Astrocyte of the hippocampus (primary cell): ENCODE data around the gene HDAC3.

Experiments
- DNase-seq: peaks from one replicate; pipeline ENCODE4 v3.0.0; 2011; ENCODE audit warnings: low read depth, low spot score

HDAC3 gene

DNA sequence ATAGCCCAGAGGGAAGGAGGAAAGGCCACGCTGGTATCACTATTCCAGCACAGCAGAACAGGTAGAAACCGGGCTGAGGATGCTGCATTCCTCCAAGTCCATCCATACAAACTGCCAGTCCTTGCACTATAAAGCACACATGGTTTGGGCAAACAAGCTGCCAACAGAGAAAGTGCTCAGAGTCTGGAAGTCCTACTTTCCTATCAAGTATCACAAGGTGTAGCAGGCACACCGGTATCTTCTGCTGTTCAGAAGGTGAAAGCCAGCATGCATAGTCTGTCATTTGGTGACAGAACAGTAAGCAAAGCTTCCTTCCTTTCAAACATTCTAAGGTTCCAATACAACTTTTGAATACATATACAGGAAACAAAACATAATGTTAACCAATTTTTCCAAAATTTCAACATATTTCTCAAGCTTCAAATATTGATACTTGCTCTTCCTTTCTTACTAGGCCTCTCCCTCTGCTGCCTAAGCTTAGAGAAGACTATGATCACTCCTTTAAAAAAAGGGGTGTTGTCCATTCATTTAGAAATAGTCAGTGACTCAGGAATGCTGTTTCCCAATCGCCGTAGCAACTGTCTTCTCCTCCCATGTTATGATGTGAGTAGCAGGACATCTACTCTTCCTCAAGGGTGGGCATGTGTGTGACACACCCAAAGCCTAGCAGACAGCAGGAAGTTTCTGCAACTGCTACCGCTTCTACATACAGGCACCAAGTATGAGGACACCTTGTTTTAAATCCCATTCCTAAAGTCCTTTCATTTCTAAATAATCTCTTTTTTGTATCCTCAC lies 32.5 kb downstream of the HDAC3 start:
- peak; percentile 69 for DNase-seq

DNA sequence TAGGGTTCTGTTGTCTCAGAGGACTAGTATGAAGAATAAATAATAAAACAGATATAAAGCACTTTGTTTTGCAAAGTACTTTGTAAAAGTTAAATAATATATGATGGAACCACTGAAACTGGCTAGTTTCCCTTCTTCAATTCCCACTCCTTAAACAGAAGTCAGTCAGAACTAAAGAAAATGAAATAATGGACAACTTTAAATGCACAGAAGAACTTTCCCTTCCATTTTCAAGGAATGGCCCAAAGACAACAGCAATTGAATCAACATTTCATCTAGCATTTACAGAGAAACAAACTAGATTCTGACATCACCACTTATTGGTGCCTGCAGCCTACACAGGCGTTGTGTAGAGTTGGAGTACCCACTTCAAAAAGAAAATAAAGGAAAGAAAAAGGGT lies 34.0 kb downstream of the HDAC3 start:
- DNase-seq = no peak

DNA sequence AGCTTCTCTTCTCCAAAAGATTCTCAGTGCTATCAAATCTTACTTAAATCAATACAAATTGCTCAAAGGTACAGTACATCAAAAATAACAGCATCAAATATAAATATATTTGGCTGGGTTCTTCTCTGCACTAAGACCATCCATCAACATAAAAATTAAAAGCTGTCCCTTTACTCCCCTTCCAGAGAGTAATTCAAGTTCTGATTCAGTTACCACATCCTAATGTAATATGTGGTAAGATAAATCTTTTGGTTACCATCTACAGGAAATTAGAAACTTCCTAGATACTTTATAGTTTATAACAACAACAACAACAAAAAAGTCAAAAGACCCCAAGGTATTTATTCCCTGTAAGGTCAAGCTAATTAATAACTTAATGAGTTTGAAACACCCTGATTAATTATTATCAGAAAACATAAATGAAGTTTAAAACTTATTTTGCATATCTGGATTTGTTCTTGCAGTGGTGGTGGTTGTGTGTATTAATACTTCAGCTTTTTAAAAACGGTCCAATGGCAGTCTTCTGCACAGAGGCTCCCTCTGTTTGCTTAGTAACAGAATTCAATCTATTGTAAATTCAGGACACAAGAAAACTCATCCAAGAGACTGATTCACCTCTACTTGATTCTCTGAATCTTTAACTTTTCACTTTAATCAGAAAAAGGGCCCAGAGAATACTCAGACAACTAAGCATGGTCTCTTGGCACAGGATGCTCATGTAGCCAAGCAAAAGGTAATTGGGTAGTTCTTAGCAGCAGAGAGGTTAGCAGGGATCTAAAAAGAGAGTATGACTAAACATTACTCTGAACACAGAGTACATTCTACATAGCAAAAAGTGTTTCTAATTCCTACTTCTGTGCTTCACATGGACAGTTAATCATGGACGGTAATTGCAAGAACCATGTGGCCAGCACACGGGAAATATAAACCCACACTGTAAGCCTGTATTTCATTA lies 38.0 kb downstream of the HDAC3 start:
- DNase-seq = peak; percentile 35

DNA sequence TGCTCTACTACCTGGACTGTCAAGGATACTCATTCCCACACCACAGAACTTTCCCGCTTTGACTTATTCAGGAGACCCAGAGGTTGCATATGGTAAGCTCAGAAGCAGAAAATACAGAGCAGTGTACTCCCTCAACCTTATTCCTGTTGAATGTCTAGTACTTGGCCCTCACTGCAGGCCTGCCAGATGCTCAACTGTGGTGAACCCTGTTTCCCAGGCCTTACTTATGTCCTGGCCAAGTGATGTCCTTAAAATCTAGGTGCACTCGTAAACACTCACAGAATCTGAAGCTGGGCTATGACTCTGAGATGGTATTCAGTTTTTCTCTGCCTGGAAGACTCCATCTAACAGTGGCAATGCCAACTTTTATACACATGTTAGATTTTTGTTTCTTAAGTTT lies 38.8 kb downstream of the HDAC3 start:
- no peak for DNase-seq

DNA sequence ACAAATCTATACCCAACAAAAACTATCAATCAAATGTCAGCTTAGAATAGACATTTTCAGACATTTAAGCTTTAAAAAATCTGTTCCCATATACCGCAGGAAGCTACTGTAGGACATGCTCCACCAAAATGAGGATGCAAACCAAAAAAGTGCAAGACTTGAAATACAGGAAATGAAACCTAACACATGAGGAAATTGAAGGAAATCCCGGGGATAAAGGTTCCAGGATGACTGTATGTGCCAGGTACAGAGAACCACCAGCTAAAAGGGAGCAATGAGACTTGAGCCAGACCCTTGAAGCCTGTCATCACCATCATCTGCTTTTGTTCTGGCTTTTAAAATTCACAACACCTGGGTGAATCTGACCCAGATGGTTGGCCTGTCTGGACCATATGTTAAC lies 39.3 kb downstream of the HDAC3 start:
- no peak for DNase-seq

DNA sequence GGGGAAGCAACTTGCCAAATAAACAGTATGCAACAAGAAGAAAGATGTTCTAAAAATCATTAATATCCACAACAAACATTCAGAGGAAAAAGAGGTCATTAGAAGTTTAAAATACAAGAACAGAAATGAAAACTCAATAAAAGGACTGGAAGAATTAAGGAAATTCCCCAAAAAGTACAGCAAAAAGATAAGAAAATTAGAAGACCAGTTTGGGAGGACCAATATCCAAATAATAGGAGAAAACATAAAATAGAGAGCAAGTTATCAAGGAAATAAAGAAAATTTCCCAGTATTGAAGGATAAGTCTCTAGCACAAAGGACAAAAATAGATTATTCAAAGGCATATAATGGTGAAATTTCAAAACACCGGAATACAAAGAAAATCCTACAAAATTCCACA lies 39.8 kb downstream of the HDAC3 start:
- DNase-seq = no peak

DNA sequence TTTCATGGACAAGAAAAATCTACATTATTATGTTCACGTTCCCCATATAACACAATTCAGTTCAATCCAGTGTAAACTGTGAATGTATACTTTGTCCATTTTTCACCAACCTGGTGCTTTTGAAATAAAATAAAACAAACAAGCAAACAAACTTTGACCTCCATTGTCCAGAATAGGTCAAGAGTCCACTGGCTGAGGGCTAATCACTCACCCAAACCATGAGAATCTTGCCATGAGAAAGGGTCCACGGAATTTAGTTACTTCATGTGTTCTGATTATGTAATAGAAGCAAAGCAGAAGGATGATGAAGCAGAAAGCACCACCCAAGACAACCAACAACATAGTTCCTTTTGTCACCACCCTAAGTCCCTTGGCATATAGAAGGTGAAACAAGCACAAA lies 46.5 kb downstream of the HDAC3 start:
- no peak for DNase-seq

DNA sequence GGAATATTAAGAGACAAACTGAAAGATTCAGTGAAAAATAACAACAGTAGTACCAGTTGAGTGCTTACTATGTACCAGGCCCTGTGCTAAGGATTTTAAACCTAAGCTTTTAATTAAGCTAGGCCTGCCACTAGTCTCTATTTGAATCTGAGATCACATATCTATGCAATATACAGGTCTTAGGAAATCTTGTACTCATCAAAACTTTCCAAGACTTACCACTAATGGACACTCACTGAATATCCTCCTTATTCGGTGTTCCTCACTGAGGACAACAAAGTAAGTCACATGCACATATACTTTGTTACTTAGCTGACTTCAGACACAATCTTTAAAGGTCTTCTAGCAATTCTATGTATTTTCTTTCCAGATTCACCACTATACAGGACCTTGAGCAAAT lies 50.4 kb downstream of the HDAC3 start:
- no peak for DNase-seq

DNA sequence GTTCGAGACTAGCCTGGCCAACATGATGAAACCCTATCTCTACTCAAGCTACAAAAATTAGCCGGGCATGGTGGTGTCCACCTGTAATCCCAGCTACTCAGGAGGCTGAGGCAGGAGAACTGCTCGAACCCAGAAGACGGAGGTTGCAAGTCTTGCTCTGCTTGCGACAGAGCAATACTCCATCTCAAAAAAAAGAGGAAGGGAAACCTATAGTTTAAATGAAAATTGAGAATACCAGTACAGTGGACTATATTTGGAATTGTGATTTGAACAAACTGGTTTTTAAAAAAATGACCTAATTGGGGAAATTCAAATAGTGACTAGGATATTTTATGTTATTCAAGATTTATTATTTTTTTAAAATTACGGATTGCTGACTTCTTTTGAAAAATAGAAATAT lies 51.1 kb downstream of the HDAC3 start:
- no peak for DNase-seq

DNA sequence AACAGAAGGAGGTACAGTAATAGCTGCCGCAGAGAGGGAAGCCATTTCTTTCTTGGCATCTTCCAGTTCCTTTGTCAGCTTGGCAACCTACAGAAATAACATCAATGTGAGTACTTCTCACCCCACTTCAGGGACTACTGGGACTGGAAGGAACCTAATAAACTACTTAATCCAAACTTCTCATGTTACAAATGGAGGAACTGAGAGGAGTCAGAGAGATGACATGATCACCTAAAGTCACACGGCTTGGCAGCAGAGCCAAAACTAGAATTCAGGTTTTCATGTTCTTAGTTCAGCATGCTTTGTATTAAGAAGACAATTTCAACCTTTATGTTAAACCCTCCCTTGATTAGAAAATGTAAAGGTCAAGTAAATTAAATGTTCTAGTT lies 62.5 kb downstream of the HDAC3 start:
- no peak for DNase-seq

DNA sequence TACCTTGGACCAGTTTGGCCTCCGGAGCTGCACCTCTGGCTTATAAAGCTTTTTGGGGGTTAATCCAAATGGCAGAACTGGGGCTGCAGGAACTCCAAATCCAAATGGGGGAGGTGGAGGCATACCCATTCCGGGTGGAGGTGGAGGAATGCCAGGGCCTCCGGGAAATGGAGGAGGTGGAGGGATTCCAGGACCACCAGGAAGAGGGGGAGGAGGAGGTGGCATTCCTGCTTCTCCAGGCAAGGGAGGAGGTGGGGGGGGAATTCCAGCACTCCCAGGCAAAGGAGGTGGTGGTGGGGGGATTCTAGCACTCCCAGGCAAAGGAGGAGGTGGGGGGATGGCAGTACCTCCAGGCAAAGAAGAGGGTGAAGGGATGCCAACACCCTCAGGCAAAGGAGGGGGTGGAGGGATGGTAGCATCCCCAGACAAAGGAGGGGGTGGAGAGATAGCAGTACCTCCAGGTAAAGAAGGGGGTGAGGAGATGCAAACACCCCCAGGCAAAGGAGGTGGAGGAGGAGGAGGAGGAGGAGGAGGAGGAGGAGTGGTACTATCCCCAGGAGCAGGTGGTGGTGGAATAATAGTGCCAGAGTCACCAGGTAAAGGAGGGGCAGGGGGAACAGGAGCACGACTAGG lies 63.0 kb downstream of the HDAC3 start:
- DNase-seq = peak; percentile 16
